CMK (cell line): ENCODE measurements around the gene LPCAT1.
"Not testable (repeated sequence)": the region's sequence is repeated elsewhere in the genome, so short reads cannot be mapped to it uniquely, and the experiment has no call there.

Experiments used
- DNase-seq: peaks from one replicate; pipeline ENCODE4 v3.0.0-alpha.2; 2010; ENCODE audit warnings: low read depth

LPCAT1 gene

GRCh38 chr5:1509346-1510085 lies 14.2 kb downstream of the LPCAT1 start:
- DNase-seq: no peak

- DNase-seq: no peak
Observed at GRCh38 chr5:1508659-1509290, 15.0 kb downstream of the LPCAT1 start.

GRCh38 chr5:1507961-1508658 lies 15.7 kb downstream of the LPCAT1 start:
- DNase-seq: no peak

- DNase-seq: no peak
Observed at GRCh38 chr5:1507457-1507856, 16.3 kb downstream of the LPCAT1 start.

GRCh38 chr5:1507014-1507375 lies 16.8 kb downstream of the LPCAT1 start:
- DNase-seq: no peak

DNA sequence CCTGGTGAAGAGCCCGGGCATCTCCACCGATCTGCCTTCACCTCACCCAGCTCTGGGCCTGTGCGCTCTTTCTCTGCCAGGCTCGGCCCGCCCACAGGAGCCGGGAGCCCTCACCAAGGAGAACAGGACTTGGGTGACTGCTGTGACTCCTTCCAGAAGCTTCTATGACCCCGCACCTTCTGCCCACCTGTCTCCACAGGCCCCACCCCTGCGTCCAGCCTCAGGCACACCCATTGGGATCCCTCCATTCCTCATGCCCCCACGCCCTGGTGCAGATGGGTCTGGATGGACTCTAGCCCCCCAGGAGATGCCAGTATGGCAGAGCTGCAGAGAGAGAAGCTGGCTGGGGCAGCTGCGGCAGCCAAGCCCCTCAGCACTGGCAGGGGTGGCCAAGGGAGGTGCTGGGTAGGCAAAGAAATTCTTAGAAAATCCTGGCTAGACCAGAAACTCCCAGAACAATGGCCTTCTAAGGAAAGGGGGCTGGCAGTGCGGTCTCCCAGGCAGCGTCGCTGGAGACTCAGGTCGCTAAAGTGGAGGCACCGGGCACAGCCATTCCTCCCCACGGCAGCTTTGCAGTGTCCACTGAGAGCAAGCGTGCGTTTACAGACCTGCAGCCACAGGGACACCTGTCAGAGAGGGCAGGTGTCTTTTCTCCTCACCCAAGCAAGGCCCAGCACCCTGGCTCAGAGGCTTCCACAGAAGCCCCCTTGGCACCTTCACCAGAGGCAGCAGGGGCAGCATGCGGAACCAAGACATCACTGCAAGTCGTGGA lies 17.3 kb downstream of the LPCAT1 start:
- DNase-seq: no peak

- no peak for DNase-seq
Observed at GRCh38 chr5:1505506-1506241, 18.1 kb downstream of the LPCAT1 start.

- DNase-seq: not testable (repeated sequence)
Observed at GRCh38 chr5:1505089-1505488, 18.7 kb downstream of the LPCAT1 start.

DNA sequence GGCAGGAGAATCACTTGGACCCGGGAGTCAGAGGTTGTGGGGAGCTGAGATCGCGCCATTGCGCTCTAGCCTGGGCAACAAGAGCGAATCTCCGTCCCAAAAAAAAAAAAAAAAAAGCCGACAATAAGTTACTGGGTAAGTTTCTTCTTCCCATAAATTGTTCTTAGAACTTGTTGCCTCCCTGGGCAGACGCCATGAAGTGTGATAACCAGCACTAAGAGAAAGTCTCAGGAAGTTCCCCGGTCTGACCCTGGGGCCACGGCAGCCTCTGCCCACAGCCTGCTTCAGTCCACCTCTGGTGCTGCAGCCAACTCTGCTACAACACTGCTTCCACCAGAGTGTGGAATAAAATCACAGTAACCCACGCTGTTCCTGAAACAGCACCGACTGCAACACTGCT lies 19.1 kb downstream of the LPCAT1 start:
- DNase-seq: no peak

DNA sequence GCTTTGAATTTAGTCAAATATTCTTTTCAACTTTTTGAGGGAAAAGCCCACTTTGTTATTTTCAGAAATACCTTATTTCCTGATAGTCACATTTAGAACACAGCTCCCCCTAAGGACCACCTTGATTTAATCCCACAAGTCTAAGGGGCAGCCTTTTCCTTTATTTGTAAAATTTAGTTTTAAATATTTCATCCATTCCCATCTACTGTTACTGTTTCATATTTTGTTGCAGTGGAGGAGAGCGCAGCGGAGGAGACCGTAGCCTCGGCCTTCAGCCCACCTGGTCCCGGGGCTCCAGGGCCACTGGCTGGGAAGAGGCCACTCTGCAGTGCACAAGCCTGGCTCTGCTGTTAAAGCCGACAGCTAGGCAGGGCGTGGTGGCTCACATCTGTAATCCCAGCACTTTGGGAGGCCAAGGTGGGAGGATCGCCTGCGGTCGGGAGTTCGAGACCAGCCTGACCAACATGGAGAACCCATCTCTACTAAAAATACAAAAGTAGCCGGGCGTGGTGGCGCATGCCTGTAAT lies 19.6 kb downstream of the LPCAT1 start:
- DNase-seq: no peak

DNA sequence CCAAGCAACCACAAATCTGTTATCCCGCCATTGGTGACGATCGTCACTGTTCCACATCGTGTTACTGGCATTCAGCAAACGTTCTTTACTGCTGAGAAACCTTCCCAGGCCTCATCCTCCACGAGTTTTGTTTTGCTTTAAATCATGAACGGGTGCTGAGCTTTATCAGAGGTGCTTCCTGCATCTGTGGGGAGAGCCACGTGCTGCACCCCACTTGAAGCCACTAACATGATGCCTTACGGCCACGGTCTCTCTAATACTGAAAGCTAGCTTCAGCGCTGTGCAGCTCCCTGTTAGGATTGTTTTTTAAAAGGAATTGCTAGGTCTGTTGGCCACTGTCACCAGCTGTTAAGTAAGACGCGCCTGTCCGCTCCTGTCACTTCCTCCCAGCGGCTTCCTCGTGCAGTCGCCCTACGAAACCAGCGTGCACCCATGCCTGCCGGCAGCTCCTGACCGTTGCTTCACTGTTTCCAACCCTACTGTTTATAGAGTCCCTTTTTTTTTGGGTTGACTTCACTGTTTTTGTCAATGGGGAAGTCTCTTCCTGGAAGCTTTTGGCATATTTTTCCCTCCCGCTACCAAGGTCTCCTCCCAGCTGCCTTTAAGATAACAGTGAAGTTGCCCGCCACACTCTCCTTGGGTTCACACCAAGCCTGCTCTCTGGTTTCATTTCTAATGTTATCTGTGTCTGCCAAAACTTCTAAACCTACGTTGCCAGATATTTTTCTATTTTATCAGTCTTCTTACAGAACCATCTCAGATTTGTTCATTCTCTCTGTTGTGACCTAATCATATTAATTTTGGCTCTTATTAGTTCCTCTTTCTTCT lies 20.3 kb downstream of the LPCAT1 start:
- DNase-seq: no peak

DNA sequence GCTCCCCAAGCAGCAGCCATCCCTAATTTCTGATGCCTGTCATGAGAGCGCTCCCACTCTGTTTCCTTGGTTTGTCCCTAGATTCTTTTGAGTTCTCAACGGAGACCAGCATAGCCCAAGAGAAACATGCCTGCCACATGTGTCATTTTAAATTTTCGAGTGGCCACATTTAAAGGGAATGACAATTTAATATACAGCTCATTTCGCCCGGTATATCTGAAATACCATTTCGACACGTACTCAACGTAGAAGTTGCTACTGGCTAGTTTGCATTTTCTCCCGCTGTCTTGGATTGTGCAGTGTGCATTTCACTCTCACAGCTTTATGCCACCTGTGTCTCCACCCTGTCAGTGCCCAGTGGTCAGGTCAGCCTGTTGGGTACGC lies 21.0 kb downstream of the LPCAT1 start:
- DNase-seq: no peak

- no peak for DNase-seq
Observed at GRCh38 chr5:1502046-1502736, 21.6 kb downstream of the LPCAT1 start.

DNA sequence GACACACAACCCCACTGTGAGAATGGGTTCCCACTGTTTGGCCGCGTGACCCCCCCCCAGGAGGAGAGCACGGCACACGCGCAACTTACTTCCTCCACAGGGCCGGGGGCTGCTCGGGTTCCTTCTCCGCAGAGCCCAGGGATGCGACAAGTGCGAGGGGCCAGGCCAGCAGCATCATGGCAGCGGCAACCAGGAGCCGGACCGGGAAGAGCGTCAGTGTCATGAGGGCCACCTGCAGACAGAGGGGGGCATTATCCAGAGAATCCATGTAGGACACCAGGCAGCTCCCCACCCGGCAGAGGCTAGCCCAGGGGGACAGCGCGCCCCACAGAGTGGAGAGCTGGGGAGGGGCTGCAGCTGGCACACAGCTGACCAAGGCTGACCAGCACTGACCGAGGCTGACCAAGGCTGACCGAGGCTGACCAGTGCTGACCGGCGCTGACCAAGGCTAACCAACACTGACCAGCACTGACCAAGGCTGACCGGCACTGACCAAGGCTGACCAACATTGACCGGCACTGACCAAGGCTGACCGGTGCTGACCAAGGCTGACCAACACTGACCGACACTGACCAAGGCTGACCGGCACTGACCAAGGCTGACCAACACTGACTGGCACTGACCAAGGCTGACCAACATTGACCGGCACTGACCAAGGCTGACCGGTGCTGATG lies 22.3 kb downstream of the LPCAT1 start:
- DNase-seq: no peak

- DNase-seq: no peak
Observed at GRCh38 chr5:1500411-1501091, 23.2 kb downstream of the LPCAT1 start.

GRCh38 chr5:1499851-1500250 lies 23.9 kb downstream of the LPCAT1 start:
- no peak for DNase-seq

DNA sequence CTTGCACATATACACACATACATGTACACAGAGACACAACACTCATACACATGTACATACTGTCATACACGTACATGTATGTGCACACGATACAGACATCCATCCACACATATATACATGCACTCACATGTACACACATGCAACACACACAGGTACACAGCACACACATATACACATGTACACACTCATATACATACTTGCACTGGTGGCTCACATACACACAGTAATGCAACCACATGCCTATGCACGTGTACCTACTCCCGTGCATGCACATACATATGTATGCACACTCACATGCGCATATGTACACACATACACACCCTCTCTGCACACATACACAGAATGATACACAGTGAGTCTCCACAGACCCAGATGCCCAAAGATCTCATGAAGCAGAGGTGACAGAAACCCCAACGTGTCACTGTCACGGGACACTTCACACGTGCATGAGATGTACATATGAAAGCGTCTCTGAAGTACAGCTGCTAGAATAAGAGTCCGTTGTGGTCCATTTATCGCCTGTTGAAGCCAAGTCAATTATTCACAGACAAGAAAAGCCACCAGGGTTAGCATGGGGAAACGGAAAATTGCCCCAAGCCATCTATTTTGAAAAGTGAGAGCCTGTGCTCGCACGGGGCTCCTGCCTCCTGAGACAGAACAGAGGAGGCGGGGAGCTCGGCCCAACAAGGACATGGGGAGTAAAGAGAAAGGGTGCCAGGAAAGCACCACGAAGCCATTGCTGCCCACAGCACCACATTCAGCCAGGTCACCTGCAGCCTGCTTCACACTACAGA lies 24.9 kb downstream of the LPCAT1 start:
- no peak for DNase-seq
